Measurements from ENCODE around the gene CHN2.

- no peak for TF ChIP-seq EZH2 (IDR thresholded peaks at IDR 0.05)
- no peak for TF ChIP-seq CTCF (IDR thresholded peaks at IDR 0.05 in 2 of 3, conservative IDR thresholded peaks at IDR 0.05 in 1 of 3; ENCODE audit: borderline replicate concordance in 1 of 3, insufficient read depth in 1 of 3, low read depth in 2 of 3, low read length in 2 of 3)
- no peak for TF ChIP-seq POLR2A (IDR thresholded peaks at IDR 0.05; ENCODE audit: borderline replicate concordance, extremely low read depth, insufficient read depth, insufficient read length)
- no peak for TF ChIP-seq MAX (IDR thresholded peaks at IDR 0.05)
- TF ChIP-seq REST (IDR thresholded peaks at IDR 0.05; ENCODE audit: low read depth): no peak
- TF ChIP-seq RAD21 (IDR thresholded peaks at IDR 0.05; ENCODE audit: low read depth): no peak
- no peak for TF ChIP-seq EZH2phosphoT487 (IDR thresholded peaks at IDR 0.05; ENCODE audit: borderline replicate concordance)
- no peak for TF ChIP-seq SIN3A (IDR thresholded peaks at IDR 0.05; ENCODE audit: low read depth)
- no peak for TF ChIP-seq EGR1 (IDR thresholded peaks at IDR 0.05; ENCODE audit: low read depth)
These were observed 127.6 kb downstream of the CHN2 start for GRCh38 chr7:29322023-29322712.

Measured in HCT116 (cell line).